HL-60/S4 treated with retinoic acid at 250 ng/mL for 4 days and 3 days (cell line): ENCODE measurements around the gene ECM1.

Source experiments
- in situ Hi-C: fragments of 300-500 bp; cut with MboI; formaldehyde crosslinking; loops from 2 replicates; pipeline ENCODE4 v1.7.0; 2022; ENCODE audit warnings: low sequenced_read_pairs

The ECM1 gene

DNA sequence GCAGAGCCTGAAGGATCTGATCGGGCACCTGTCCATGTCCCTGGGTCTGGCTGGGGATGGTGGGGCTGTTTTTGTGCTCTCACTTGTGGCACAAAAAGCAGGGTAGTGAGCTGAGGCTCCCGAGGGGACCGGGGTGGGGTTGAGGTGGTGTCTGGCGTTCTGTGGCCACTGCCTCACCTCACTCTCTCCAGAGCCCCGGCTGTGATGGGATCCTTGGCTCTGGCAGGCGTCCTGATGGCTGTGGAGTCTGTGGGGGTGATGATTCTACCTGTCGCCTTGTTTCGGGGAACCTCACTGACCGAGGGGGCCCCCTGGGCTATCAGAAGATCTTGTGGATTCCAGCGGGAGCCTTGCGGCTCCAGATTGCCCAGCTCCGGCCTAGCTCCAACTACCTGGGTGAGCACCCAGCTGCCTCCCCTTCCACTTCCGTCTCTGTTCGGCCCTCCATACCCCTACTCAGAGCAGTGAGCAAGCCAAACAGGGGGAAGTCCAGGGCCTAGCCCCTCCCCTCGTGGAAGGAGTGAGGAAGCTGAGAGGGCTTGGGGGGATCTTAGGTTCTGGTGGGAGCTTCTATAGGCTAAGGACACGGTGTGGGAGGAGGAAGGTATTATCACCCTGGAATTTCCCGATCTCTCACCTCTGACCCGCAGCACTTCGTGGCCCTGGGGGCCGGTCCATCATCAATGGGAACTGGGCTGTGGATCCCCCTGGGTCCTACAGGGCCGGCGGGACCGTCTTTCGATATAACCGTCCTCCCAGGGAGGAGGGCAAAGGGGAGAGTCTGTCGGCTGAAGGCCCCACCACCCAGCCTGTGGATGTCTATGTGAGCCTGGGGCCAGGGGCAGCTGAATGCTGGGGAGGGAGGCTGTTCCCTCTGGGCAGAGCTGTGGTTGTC is 48.3 kb downstream of the ECM1 start:
- in situ Hi-C loops = loop anchor here (10.0 kb wide), 1 partner anchor 301 kb away; the partner anchor contains the start of gene CA14

GRCh38 chr1:150557065-150557600 is 49.2 kb downstream of the ECM1 start:
- in situ Hi-C loops = loop anchor here (10.0 kb wide), 1 partner anchor 302 kb away; the partner anchor contains the start of gene CA14

DNA sequence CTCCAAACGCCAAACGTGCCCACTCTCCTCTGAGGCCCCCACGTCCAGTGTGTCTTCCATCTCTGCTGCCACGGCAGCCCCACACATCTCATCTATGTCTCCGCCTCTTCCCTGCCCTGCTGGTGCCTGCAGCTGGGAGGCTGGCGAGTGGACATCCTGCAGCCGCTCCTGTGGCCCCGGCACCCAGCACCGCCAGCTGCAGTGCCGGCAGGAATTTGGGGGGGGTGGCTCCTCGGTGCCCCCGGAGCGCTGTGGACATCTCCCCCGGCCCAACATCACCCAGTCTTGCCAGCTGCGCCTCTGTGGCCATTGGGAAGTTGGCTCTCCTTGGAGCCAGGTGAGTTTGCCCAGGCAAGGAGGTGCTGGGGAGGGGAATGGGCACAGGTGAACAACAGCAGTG is 49.9 kb downstream of the ECM1 start:
- in situ Hi-C loops = loop anchor here (10.0 kb wide), 1 partner anchor 303 kb away; the partner anchor contains the start of gene CA14

GRCh38 chr1:150558303-150558704 is 50.4 kb downstream of the ECM1 start:
- in situ Hi-C loops = loop anchor here (10.0 kb wide), 1 partner anchor 304 kb away; the partner anchor contains the start of gene CA14

GRCh38 chr1:150558761-150559655 is 51.1 kb downstream of the ECM1 start:
- in situ Hi-C loops = loop anchor here (10.0 kb wide), 1 partner anchor 304 kb away; the partner anchor contains the start of gene CA14

DNA sequence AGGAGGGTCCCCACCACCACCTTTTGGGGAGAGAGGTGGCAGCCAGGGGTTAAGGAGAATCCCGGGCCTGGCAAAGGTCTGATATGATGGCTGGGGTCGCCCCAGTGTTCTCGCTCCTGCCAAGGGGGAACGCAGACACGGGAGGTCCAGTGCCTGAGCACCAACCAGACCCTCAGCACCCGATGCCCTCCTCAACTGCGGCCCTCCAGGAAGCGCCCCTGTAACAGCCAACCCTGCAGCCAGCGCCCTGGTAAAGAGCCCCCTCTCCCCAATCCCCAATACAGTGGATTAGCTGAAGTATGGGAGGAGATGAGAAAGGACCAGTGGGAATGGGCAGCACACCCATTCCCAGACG is 51.7 kb downstream of the ECM1 start:
- in situ Hi-C loops = loop anchor here (10.0 kb wide), 2 partner anchors 65 to 305 kb away; partner anchors contain the start of genes CA14 and ENSA

DNA sequence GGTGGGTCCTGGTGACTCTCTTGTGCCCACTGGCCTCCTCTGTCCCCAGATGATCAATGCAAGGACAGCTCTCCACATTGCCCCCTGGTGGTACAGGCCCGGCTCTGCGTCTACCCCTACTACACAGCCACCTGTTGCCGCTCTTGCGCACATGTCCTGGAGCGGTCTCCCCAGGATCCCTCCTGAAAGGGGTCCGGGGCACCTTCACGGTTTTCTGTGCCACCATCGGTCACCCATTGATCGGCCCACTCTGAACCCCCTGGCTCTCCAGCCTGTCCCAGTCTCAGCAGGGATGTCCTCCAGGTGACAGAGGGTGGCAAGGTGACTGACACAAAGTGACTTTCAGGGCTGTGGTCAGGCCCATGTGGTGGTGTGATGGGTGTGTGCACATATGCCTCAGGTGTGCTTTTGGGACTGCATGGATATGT is 52.1 kb downstream of the ECM1 start:
- in situ Hi-C loops = loop anchor here (10.0 kb wide), 1 partner anchor 65 kb away; the partner anchor contains the start of gene ENSA

GRCh38 chr1:150560576-150561253 is 52.8 kb downstream of the ECM1 start:
- in situ Hi-C loops = loop anchor here (10.0 kb wide), 1 partner anchor 64 kb away; the partner anchor contains the start of gene ENSA

DNA sequence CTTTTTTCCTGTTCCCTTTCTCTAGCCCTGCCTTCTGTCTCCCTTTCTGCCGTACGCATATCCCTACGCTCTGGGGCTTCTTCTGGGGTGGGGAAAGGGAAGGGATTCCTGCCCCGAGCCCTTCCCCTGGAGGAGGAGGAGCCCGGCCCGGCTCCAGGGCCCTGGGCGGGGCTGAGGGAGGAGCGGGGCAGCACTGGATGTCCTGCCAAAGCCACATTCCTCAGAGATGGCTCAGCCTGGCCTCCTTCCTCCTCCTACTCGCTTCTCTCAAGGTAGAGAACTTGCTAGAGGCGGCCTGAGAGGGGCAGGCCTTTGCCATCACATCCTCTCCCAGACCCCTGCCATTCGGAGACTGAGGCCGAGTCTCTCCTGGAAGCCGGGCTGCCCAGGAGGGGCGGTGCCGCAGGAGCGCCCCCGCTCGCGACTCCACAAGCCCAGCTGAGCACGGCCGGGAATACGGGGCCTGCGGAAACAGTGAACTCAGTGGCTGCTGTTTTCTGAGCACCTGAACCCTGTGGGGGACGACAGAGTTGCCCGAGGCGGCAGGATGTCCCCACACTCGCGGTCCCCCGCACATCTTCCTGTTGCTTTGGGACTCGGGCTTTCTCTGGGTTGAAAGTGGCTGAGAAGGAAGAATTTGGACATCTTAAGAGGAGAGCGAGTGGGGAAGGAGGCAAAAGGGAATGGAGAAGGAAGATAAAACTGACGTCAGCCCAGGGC is 53.5 kb downstream of the ECM1 start:
- in situ Hi-C loops = loop anchor here (10.0 kb wide), 1 partner anchor 63 kb away; the partner anchor contains the start of gene ENSA

DNA sequence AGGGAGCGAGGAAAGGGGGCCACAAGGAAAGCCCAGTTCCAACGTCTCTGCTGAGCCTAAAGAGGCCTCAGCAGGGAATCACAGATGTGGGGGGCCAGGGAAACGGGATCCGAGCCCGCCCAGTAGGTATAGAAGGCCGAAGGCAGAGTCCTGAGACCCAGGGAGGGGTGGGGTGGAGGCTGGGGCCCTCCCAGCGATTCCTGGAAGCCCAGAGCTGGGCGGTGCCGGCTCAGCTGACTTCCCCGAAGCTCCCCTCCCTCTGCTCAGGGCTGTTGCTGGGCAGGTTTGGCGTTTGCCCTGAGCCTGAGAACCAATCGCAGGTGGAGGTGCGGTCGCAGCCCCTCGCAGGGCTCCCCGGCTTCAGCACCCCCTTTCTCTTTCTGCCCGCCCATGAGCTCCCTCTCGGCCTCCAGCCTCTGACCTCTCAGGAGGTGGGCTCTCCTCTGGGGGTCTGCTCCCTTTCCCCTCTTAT is 54.1 kb downstream of the ECM1 start:
- in situ Hi-C loops = loop anchor here (10.0 kb wide), 1 partner anchor 63 kb away; the partner anchor contains the start of gene ENSA

DNA sequence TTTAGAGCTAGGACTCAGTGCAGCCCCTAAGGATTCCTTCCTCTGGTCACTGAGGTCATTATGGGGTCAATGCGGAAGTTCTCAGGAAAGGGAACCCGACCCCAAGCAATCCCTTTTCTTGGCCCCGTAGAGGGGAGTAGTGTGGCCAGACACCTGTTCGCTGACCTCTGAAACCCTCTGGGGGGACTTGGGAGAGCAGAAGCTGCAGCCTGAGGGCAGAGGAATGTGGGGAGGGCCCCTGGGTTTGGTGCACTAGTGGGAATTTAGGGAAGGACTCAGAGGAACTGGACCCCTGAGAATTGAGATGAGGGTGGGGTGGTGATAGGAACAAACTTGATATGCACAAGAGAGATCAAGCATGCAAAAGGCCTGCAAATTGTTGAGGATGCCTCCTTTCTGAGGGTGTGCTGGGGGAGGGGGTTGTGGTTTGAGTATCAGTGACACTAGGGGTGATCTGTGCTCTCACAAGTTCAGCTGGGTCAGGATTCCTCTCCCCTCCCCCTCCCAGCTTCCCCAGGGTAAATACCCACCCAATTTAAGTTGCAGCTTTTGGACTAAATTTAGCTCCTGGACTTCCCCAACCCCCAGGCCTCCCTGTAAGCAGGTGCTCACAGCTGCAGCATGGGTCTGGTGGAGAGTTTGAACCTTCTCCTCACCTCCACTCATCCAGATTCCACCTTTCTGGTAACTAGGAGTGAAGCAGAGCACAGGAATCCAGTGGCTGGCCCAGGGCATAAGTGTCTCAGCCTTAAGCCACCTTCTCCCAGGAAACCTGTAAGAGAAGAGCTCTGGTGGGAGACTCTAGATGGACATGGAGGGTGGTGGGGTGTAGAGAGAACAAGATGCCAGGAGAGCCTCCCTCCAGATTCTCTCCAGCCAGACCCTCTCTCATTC is 54.8 kb downstream of the ECM1 start:
- in situ Hi-C loops = loop anchor here (10.0 kb wide), 1 partner anchor 62 kb away; the partner anchor contains the start of gene ENSA
